GM12865 (cell line): ENCODE measurements around the gene PF4V1.
"Not testable (repeated sequence)": the region's sequence is repeated elsewhere in the genome, so short reads cannot be mapped to it uniquely, and the experiment has no call there.

Source experiments
- DNase-seq: peaks from one replicate; pipeline ENCODE4 v3.0.0; 2010; ENCODE audit warnings: low read depth
- H3K4me3 ChIP-seq: 2 replicates; pipeline ENCODE4 v1.5.1; 2011; ENCODE audit warnings: mild to moderate bottlenecking, low read depth, low read length, control low read depth
- TF ChIP-seq, protein P1 (sequence below): IDR thresholded peaks from 2 replicates; pipeline ENCODE4 v1.5.1; 2011; ENCODE audit warnings: low read length, control low read depth, low read depth, inconsistent platforms; ENCODE audit not compliant: insufficient read depth; ENCODE audit errors: missing control alignments

Gene PF4V1

DNA sequence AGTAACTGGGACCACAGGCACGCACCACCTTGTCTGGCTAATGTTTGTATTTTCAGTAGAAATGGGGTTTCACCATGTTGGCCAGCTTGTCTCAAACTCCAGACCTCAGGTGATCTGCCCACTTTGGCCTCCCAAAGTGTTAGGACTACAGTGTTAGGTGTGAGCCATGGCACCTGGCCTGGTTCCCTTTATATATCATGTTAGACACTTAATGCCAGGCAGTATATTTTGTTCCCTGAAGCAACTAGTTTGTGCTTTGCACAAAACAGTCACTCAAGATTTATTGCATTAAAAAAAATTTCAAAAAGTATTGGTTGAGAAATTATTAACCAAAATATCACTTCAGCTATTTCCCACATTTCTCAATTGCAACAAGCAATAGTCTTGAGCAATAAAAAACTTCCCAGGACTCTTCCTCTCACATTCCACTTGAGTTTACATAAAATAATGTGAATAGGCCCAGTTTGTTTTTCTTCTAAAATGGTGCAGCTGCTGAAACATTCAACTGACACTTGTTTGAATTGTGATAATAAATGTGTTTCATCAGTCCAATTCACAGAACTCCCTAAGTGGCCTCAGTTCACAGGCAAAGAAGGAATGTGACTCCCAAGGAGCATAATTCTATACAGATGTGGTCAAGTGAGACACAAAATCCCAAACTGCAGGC is 38.8 kb downstream of the PF4V1 start:
- H3K4me3 ChIP-seq: no peak overlapping the region
- no peak for DNase-seq
- TF ChIP-seq, protein P1, sequence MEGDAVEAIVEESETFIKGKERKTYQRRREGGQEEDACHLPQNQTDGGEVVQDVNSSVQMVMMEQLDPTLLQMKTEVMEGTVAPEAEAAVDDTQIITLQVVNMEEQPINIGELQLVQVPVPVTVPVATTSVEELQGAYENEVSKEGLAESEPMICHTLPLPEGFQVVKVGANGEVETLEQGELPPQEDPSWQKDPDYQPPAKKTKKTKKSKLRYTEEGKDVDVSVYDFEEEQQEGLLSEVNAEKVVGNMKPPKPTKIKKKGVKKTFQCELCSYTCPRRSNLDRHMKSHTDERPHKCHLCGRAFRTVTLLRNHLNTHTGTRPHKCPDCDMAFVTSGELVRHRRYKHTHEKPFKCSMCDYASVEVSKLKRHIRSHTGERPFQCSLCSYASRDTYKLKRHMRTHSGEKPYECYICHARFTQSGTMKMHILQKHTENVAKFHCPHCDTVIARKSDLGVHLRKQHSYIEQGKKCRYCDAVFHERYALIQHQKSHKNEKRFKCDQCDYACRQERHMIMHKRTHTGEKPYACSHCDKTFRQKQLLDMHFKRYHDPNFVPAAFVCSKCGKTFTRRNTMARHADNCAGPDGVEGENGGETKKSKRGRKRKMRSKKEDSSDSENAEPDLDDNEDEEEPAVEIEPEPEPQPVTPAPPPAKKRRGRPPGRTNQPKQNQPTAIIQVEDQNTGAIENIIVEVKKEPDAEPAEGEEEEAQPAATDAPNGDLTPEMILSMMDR: no peak

DNA sequence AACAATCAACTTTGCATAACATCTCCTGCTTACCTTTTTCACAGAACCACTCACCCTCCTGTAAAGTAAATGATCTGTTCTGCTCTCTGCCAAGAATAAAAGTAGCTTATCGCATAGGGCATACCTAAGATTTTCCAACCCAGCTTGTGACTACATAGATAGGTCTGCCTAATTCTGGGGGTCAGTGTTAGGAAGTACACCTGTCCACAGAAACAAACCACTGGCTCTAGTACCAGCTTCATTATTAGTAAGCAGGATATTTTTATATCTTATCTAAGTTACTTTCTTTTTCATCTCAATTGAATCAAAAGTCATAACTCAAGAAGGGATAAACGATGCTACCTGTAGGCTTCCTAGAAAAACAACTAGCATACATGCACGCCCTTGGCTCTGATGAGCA is 39.9 kb downstream of the PF4V1 start:
- no peak overlapping the region for H3K4me3 ChIP-seq
- TF ChIP-seq, protein P1: no peak
- DNase-seq: peak; percentile 5

DNA sequence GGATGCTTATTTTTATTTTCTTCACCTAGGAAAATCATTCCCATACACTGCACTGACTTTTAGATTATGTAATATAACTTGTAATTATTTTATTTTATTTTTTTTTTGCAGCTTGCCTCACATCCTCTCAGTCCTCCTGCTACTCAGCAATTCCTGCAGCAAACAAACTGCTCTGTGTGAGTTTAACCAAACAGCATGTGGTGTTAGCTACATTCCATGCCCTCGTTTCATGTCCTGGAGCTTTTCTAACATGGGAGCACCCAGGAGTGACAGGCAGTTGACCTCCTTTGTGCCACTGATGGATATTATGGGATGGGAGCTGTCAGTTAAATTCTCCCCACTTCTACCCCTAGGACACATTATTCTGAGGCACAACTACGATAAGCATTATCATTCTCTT is 40.9 kb downstream of the PF4V1 start:
- TF ChIP-seq, protein P1: no peak
- H3K4me3 ChIP-seq: no peak overlapping the region
- no peak for DNase-seq

DNA sequence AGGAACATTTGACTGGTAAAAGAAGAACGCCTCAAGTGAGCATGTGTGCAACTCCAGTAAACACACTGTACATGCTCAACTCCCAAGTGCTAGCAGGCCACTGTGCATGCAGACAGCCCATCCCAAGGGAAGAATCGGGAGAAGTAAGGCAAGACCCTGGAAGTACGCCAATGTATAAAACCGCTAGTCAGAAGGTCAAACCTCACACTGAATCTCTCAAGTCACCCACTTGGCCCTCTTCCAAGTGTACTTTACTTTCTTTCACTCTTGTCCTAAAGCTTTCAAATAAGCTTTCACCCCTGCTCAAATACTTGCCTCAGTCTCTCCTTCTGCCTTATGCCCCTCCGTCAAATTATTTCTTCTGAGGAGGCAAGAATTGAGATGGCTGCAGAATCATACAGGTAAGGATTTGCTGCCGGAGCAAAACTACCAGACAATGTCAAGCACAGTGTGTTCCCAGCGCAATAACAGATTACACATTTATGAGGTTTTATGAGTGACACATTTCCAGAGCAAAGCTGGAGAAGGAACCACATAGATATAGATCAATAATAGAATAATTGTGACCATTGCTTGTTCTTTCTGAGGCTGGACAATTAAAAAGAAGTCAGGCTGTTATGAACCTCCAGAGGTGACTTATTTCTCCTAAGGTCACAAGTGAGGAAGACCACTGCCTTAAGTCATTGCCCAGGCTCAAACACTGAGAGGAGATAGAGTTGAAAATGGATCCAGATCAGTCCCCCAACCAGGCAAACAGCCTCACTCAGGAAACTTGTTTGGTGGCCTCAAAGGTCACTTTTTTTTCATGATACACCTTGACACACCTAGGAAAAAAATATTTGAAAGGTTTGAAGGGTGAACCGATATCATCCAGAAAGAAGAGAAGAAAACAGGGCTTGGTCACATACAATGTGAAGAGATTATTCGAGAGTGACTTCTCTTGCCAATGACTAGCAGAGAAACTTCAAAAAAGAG is 42.4 kb downstream of the PF4V1 start:
- H3K4me3 ChIP-seq: no peak overlapping the region
- TF ChIP-seq, protein P1: no peak
- DNase-seq: no peak

DNA sequence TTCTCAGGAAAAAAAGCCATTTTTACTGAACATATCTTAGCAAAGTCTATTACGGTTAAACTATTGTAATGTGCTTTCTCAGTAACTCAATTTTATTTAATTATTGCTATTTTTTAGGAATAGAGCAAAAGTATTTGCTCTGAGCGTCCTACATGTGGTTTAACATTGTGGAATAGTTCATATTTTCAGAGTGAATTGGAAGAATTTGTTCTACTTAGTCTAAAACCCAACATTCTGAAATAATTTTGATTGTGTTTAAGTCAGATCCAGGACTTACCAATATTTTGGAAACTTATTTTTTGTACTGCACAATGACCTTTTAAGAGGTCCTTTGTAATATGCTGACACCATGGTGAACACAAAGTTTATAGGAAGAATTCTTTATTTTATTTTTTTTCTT is 43.3 kb downstream of the PF4V1 start:
- DNase-seq: no peak
- H3K4me3 ChIP-seq: no peak overlapping the region
- TF ChIP-seq, protein P1: no peak

DNA sequence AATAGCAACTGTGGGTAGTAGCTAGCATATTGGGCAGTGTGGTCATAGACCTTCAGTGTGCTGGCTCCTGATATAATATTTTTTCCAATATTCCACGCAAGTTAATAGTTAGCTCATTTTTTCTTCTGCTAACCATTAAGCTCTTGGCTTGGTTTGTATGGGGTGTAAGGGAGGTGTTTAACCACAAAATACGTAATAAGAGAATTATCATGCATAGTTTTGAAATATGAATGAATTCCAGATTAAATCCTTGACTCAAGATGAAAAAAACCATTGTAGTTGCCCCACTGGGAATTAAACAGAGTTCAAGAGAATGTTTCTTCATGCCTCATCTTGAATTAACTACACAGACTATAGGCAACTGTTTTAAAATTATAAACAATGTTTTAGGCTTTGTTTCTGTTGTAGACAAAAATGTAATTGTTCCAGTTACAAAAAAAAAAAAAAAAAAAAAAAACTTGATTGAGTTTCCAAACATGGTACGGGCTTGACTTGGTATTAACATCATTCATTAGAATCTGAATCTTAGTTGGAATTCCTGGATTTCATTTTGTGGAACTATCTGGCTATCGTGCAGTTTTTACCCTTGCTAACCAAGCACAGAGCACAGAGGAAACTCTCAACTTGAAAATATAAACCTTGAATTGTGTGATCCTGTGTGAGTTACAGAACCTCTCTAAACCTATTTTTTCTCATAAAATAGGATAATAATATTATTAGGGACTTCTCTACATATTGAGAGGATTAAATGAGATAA is 44.5 kb downstream of the PF4V1 start:
- no peak for DNase-seq
- TF ChIP-seq, protein P1: no peak
- H3K4me3 ChIP-seq: no peak overlapping the region

DNA sequence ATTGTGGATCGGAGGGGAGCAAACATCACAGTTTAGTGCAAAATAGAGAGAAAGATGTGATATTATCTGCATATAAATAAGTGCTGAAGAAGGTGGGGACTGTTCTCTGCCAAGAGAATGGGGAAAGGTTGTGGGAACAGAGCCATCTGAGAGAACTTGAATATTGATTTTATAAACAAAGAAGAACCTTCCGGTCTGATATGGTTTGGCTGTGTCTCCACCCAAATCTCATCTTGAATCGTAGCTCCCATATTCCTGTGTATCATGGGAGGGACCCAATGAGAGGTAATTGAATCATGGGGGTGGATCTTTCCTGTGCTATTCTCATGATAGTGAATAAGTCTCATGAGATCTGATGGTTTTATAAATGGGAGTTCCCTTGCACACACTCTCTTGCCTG is 46.2 kb downstream of the PF4V1 start:
- not testable (repeated sequence) for DNase-seq, H3K4me3 ChIP-seq
